Right renal cortex interstitium (tissue), 3 donors: ENCODE data around the gene ARHGEF16. TPM values are rescaled to one million over a fixed set of nuclear protein-coding genes. Genes with fewer than 3 reads are reported as not detected.

Experiments
- DNase-seq, 3 donors: peaks; one replicate each; pipeline ENCODE4 v3.0.0-alpha.2; 2013; ENCODE audit warnings: low read depth in 3 of 3, low spot score in 2 of 3
- polyA plus RNA-seq, 3 donors: library from polyadenylated mRNA; unstranded; fragments of 120-200 nt; gene quantifications; one replicate each; pipeline ENCODE4 v1.2.1, GENCODE V29; 2013; ENCODE audit not compliant: insufficient read length in 3 of 3

ARHGEF16 gene
- polyA plus RNA-seq, 3 donors, result 15.0 to 17.0 (median 15.3) TPM

DNA sequence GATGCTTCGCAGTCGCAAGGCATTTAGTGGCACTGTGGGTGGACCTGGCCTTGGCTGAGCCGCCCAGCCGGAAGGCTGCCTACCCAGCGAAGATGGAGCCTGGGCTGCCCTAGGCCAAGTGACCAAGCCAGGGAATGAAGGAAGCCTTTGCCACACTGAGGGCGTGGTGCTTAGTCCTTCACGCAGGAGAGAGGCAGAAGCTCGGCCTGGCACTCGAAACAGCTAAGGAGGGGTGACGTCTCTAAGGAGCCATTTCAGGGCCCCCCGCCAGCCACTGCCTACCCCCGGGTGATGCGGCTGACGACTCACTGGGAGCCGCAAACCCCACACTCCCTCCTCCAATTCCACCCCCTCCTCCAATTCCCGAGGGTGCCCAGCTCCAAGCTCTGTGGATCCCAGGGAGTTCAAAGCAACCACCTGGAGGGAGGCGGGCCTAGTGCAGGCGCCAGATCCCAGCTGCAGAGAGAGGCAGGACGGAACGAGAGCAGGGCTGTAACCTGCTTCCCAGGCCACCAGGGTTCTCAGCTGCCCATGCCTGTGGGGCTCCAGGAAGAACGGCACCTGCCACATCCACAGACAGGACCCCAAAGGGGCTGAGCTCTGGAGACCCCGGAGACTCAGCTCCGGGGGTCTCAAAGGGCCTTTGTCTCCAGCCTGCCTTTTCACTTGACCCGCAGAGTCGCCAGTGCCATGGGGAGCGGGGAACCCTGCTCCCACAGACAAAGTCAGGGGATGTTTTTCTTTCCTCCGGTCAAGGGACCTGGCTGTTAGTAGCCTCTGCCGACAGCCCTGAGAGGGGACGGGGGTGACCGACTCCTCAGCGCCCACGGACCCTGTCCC lies 75.8 kb downstream of the ARHGEF16 start:
- DNase-seq, result no peak

Other genes with a start within 250 kb of the ARHGEF16 start
- gene MEGF6, start 156.8 kb downstream of the ARHGEF16 start, polyA plus RNA-seq, result 1 to 10 TPM; 6.4 to 8.1 (median 7.0) TPM
- 10 to 100 TPM; 41.0 to 45.6 (median 41.6) TPM for gene TPRG1L, start 170.3 kb downstream of the ARHGEF16 start, polyA plus RNA-seq
- 10 to 100 TPM; 16.4 to 19.5 (median 17.0) TPM for gene WRAP73, start 195.4 kb downstream of the ARHGEF16 start, polyA plus RNA-seq
- under 1 TPM; 0.35 to 0.45 (median 0.40) TPM for gene TP73, start 197.9 kb downstream of the ARHGEF16 start, polyA plus RNA-seq